Endothelial cell of umbilical vein (primary cell): Measurements from ENCODE around the gene IRF2BP2.

ENCODE experiments used
- CTCF ChIP-seq, 2 donors: IDR thresholded peaks; 1 replicate in 1 of 2; 2 replicates in 1 of 2; pipeline ENCODE4 v1.5.1; 2011; ENCODE audit warnings: low read length in 2 of 2, mild to moderate bottlenecking in 2 of 2, moderate library complexity in 2 of 2, control low read depth in 1 of 2, inconsistent platforms in 1 of 2, low read depth in 1 of 2; ENCODE audit not compliant: insufficient read depth in 1 of 2; ENCODE audit errors: extremely low read depth in 1 of 2
- EZH2 ChIP-seq: IDR thresholded peaks from 2 replicates; pipeline ENCODE4 v1.6.1; 2012; ENCODE audit warnings: borderline replicate concordance, low read depth, mild to moderate bottlenecking, moderate library complexity, low read length, inconsistent platforms; ENCODE audit not compliant: severe bottlenecking
- FOS ChIP-seq: IDR thresholded peaks from 2 replicates; pipeline ENCODE4 v1.6.1; 2011; ENCODE audit warnings: mild to moderate bottlenecking, low read length, moderate library complexity, borderline replicate concordance; ENCODE audit not compliant: insufficient read depth
- JUN ChIP-seq: IDR thresholded peaks from 2 replicates; pipeline ENCODE4 v1.6.1; 2011; ENCODE audit warnings: borderline replicate concordance, low read depth; ENCODE audit not compliant: insufficient read length, insufficient read depth
- MYC ChIP-seq: IDR thresholded peaks from one replicate; pipeline ENCODE4 v1.6.1; 2011; ENCODE audit warnings: mild to moderate bottlenecking, low read depth, low read length
- POLR2A ChIP-seq: IDR thresholded peaks from 2 replicates; pipeline ENCODE4 v1.6.1; 2012; ENCODE audit warnings: low read depth, mild to moderate bottlenecking, control low read depth, low read length
- POLR2AphosphoS5 ChIP-seq: IDR thresholded peaks from 2 replicates; pipeline ENCODE4 v1.6.1; 2012; ENCODE audit warnings: low read depth, mild to moderate bottlenecking, control low read depth, low read length, moderate library complexity; ENCODE audit not compliant: insufficient read depth

GRCh38 chr1:234558330-234558836 is 51.6 kb downstream of the IRF2BP2 start:
- no peak for TF ChIP-seq CTCF (IDR thresholded peaks at IDR 0.05; ENCODE audit: extremely low read depth in 1 of 2, insufficient read depth in 1 of 2, low read depth in 1 of 2, low read length in 2 of 2)
- TF ChIP-seq POLR2A: no peak
- no peak for TF ChIP-seq MYC
- TF ChIP-seq EZH2: no peak
- no peak for TF ChIP-seq POLR2AphosphoS5
- TF ChIP-seq JUN: no peak
- no peak for TF ChIP-seq FOS
